Nephron (organoid): ENCODE data around the gene PGS1.

Experiments used
- H3K27ac Mint-ChIP-seq, 3 experiments: 2 replicates each; pipeline ENCODE4 v1.8.0; 2020; ENCODE audit warnings: mixed read lengths in 3 of 3, mild to moderate bottlenecking in 2 of 3, moderate library complexity in 1 of 3
- H3K27me3 Mint-ChIP-seq: 2 replicates; pipeline ENCODE4 v1.8.0; 2021; ENCODE audit warnings: low read depth, mild to moderate bottlenecking, moderate library complexity, mixed read lengths
- H3K36me3 Mint-ChIP-seq: 2 replicates; pipeline ENCODE4 v1.8.0; 2020; ENCODE audit warnings: low read depth, mixed read lengths
- H3K4me1 Mint-ChIP-seq: 2 replicates; pipeline ENCODE4 v1.8.0; 2020; ENCODE audit warnings: mixed read lengths
- H3K4me3 Mint-ChIP-seq, 3 experiments: 2 replicates each; pipeline ENCODE4 v1.8.0; 2020; ENCODE audit warnings: mild to moderate bottlenecking in 3 of 3, mixed read lengths in 3 of 3, moderate library complexity in 2 of 3
- H3K9me3 Mint-ChIP-seq: 2 replicates; pipeline ENCODE4 v1.8.0; 2020; ENCODE audit warnings: mixed read lengths
- TF ChIP-seq, protein P1 (sequence below), 3 experiments: fragments of 200-600 bp; sonication (generic); IDR thresholded peaks; one replicate each; pipeline ENCODE4 v1.5.0; 2021; ENCODE audit warnings: antibody characterized with exemption in 3 of 3; ENCODE audit not compliant: unreplicated experiment in 3 of 3

Gene PGS1

DNA sequence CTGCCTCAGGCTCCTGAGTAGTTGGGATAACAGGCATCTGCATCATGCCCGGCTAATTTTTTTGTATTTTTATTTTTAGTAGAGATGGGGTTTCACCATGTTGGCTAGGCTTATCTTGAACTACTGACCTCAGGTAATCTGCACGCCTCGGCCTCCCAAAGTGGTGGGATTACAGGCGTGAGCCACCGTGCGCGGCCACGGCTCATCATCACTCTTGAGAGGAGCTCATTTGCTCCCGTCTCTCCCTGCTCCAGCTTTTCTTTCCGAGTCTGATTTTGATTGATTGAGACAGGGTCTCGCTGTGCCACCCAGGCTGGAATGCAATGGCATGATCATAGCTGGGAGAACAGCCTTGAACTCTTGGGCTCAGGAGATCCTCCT is 12.6 kb downstream of the PGS1 start:
- TF ChIP-seq, protein P1, sequence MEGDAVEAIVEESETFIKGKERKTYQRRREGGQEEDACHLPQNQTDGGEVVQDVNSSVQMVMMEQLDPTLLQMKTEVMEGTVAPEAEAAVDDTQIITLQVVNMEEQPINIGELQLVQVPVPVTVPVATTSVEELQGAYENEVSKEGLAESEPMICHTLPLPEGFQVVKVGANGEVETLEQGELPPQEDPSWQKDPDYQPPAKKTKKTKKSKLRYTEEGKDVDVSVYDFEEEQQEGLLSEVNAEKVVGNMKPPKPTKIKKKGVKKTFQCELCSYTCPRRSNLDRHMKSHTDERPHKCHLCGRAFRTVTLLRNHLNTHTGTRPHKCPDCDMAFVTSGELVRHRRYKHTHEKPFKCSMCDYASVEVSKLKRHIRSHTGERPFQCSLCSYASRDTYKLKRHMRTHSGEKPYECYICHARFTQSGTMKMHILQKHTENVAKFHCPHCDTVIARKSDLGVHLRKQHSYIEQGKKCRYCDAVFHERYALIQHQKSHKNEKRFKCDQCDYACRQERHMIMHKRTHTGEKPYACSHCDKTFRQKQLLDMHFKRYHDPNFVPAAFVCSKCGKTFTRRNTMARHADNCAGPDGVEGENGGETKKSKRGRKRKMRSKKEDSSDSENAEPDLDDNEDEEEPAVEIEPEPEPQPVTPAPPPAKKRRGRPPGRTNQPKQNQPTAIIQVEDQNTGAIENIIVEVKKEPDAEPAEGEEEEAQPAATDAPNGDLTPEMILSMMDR (IDR thresholded peaks at IDR 0.05; ENCODE audit: unreplicated experiment in 3 of 3): no peak

GRCh38 chr17:78391843-78392242 is 13.4 kb downstream of the PGS1 start:
- Mint-ChIP-seq H3K4me3 (no peak overlapping the region), H3K36me3 (peaks cover 34% of the 10 kb centered on the region), H3K4me1 (peaks cover 34% of the 10 kb centered on the region), H3K27me3 (no peaks in the 10 kb centered on the region), H3K27ac (no peak overlapping the region), H3K9me3 (no peaks in the 10 kb centered on the region)
- TF ChIP-seq, protein P1 (IDR thresholded peaks at IDR 0.05; ENCODE audit: unreplicated experiment in 3 of 3): no peak

More for the DNA sequence above, 12.6 kb downstream of the PGS1 start:
- Mint-ChIP-seq H3K36me3 (peaks cover 33% of the 10 kb centered on the region), H3K9me3 (no peaks in the 10 kb centered on the region), H3K4me3 (no peak overlapping the region), H3K27me3 (no peaks in the 10 kb centered on the region), H3K27ac (peak overlapping the region in 1 of 3 experiments; percentile 53), H3K4me1 (peaks cover 35% of the 10 kb centered on the region)

GRCh38 chr17:78392295-78392694 is 13.8 kb downstream of the PGS1 start:
- Mint-ChIP-seq H3K9me3 (no peaks in the 10 kb centered on the region), H3K27me3 (no peaks in the 10 kb centered on the region), H3K4me3 (no peak overlapping the region), H3K36me3 (peaks cover 33% of the 10 kb centered on the region), H3K27ac (peak overlapping the region in 1 of 3 experiments; percentile 42), H3K4me1 (peaks cover 33% of the 10 kb centered on the region)
- TF ChIP-seq, protein P1 (IDR thresholded peaks at IDR 0.05; ENCODE audit: unreplicated experiment in 3 of 3): no peak

- peaks cover 39% of the 10 kb centered on the region for H3K36me3 Mint-ChIP-seq
- no peak overlapping the region for H3K4me3 Mint-ChIP-seq
- H3K27ac Mint-ChIP-seq: no peak overlapping the region
- TF ChIP-seq, protein P1 (IDR thresholded peaks at IDR 0.05; ENCODE audit: unreplicated experiment in 3 of 3): no peak
- no peaks in the 10 kb centered on the region for H3K9me3 Mint-ChIP-seq
- peaks cover 32% of the 10 kb centered on the region for H3K4me1 Mint-ChIP-seq
- no peaks in the 10 kb centered on the region for H3K27me3 Mint-ChIP-seq
Observed at GRCh38 chr17:78393575-78393974, 15.1 kb downstream of the PGS1 start.

DNA sequence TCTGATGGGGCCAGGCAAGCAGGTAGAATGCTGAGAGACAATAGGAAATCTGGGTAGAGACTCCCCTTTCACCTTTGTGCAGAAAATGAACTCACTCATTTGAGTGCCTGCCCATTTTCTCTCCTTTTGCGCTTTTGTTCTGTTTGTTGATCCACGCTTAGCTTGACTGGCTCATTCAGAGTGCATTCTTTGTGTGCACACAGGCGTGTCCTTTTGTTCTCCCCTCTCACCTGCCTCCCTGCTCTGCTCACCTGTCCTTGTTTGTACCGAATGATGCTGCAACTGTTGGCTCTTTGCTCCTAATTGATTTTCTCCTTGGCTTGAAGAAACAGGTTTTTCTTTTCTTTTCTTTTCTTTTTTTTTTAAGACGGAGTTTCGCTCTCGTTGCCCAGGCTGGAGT is 15.8 kb downstream of the PGS1 start:
- peaks cover 45% of the 10 kb centered on the region for H3K36me3 Mint-ChIP-seq
- peak overlapping the region in 1 of 3 experiments; percentile 47 for H3K27ac Mint-ChIP-seq
- TF ChIP-seq, protein P1 (IDR thresholded peaks at IDR 0.05; ENCODE audit: unreplicated experiment in 3 of 3): no peak

GRCh38 chr17:78395155-78395554 is 16.7 kb downstream of the PGS1 start:
- Mint-ChIP-seq H3K4me3 (no peak overlapping the region), H3K27ac (peak overlapping the region; percentile 51 to 62 (median 51)), H3K27me3 (no peaks in the 10 kb centered on the region), H3K4me1 (peaks cover 26% of the 10 kb centered on the region), H3K36me3 (peaks cover 51% of the 10 kb centered on the region), H3K9me3 (no peaks in the 10 kb centered on the region)
- TF ChIP-seq, protein P1 (IDR thresholded peaks at IDR 0.05; ENCODE audit: unreplicated experiment in 3 of 3): no peak

More for the DNA sequence above, 15.8 kb downstream of the PGS1 start:
- H3K4me1 Mint-ChIP-seq: peaks cover 30% of the 10 kb centered on the region
- H3K27me3 Mint-ChIP-seq: no peaks in the 10 kb centered on the region
- H3K4me3 Mint-ChIP-seq: no peak overlapping the region
- no peaks in the 10 kb centered on the region for H3K9me3 Mint-ChIP-seq
